ENCODE measurements around the gene PALD1. TPM values are rescaled to one million over a fixed set of nuclear protein-coding genes. Genes with fewer than 3 reads are reported as not detected.
A peak's percentile ranks its signal among the peaks of the same experiment; 100 is the strongest.

PALD1 gene
- total RNA-seq, 2 experiments from 2014 or later = 0.36 to 0.44 TPM

GRCh38 chr10:70456164-70456563, 22.4 kb upstream of the PALD1 start:
- H3K27ac ChIP-seq (ENCODE audit: low read depth in 1 of 2, low read length in 2 of 2) = no peak overlapping the region
- DNase-seq (no peak), ATAC-seq (ENCODE audit: poor library complexity) (no peak)
- CTCF ChIA-PET = no interaction called here
- no peaks in the 10 kb centered on the region for H3K9me3 Mint-ChIP-seq
- H3K27me3 Mint-ChIP-seq = peaks cover 57% of the 10 kb centered on the region
- TF ChIP-seq CTCF (IDR thresholded peaks at IDR 0.05) = no peak
- H3K4me3 ChIP-seq (ENCODE audit: low read length) = no peak overlapping the region
- H3K36me3 Mint-ChIP-seq (ENCODE audit: low read depth) = no peaks in the 10 kb centered on the region
- H3K4me3 Mint-ChIP-seq = no peak overlapping the region
- POLR2A ChIA-PET = interaction anchor here (1.1 kb wide), 1 partner anchor 52 kb away, joined by 4 read pairs; the partner anchor contains the start of gene EIF4EBP2
- peaks cover 12% of the 10 kb centered on the region for H3K4me1 ChIP-seq (ENCODE audit: insufficient read depth, low read length)
- H3K27me3 ChIP-seq (ENCODE audit: control insufficient read depth in 1 of 2, insufficient read depth in 2 of 2, low read length in 2 of 2) = peaks cover 16 to 34% of the 10 kb centered on the region in 2 experiments
- intact Hi-C loops (cut with DNase I, micrococcal nuclease) = no loop called here
- H3K27ac Mint-ChIP-seq = no peak overlapping the region
- H3K9me3 ChIP-seq (ENCODE audit: control insufficient read depth in 1 of 2, insufficient read depth in 1 of 2, low read length in 2 of 2) = no peaks in the 10 kb centered on the region
- no peaks in the 10 kb centered on the region for H3K36me3 ChIP-seq (ENCODE audit: insufficient read depth, low read length)
- H3K4me1 Mint-ChIP-seq (ENCODE audit: low read depth) = peaks cover under 1% of the 10 kb centered on the region

GRCh38 chr10:70457759-70458305, 20.7 kb upstream of the PALD1 start:
- Histone ChIP-seq H3K27me3 (ENCODE audit: control insufficient read depth in 1 of 2, insufficient read depth in 2 of 2, low read length in 2 of 2) (peaks cover 16 to 34% of the 10 kb centered on the region in 2 experiments), H3K36me3 (ENCODE audit: insufficient read depth, low read length) (no peaks in the 10 kb centered on the region), H3K4me3 (ENCODE audit: low read length) (no peak overlapping the region), H3K27ac (ENCODE audit: low read depth in 1 of 2, low read length in 2 of 2) (no peak overlapping the region), H3K4me1 (ENCODE audit: insufficient read depth, low read length) (peaks cover 12% of the 10 kb centered on the region), H3K9me3 (ENCODE audit: control insufficient read depth in 1 of 2, insufficient read depth in 1 of 2, low read length in 2 of 2) (no peaks in the 10 kb centered on the region)
- peaks cover 61% of the 10 kb centered on the region for H3K27me3 Mint-ChIP-seq
- H3K27ac Mint-ChIP-seq = no peak overlapping the region
- TF ChIP-seq CTCF (IDR thresholded peaks at IDR 0.05) = no peak
- H3K4me1 Mint-ChIP-seq (ENCODE audit: low read depth) = peaks cover 4% of the 10 kb centered on the region
- no peaks in the 10 kb centered on the region for H3K9me3 Mint-ChIP-seq
- no peaks in the 10 kb centered on the region for H3K36me3 Mint-ChIP-seq (ENCODE audit: low read depth)
- ATAC-seq (ENCODE audit: poor library complexity) = no peak
- intact Hi-C loops (cut with DNase I, micrococcal nuclease) = no loop called here
- CTCF ChIA-PET = no interaction called here
- no peak overlapping the region for H3K4me3 Mint-ChIP-seq
- no peak for DNase-seq
- POLR2A ChIA-PET = no interaction called here

GRCh38 chr10:70458329-70459060, 20.1 kb upstream of the PALD1 start:
- no peak overlapping the region for H3K4me3 ChIP-seq (ENCODE audit: low read length)
- H3K36me3 ChIP-seq (ENCODE audit: insufficient read depth, low read length) = no peaks in the 10 kb centered on the region
- H3K9me3 Mint-ChIP-seq = no peaks in the 10 kb centered on the region
- peaks cover 16 to 34% of the 10 kb centered on the region in 2 experiments for H3K27me3 ChIP-seq (ENCODE audit: control insufficient read depth in 1 of 2, insufficient read depth in 2 of 2, low read length in 2 of 2)
- POLR2A ChIA-PET = no interaction called here
- intact Hi-C loops (cut with DNase I, micrococcal nuclease) = no loop called here
- CTCF ChIA-PET = no interaction called here
- no peak overlapping the region for H3K27ac ChIP-seq (ENCODE audit: low read depth in 1 of 2, low read length in 2 of 2)
- peak overlapping the region; percentile 45 for H3K4me3 Mint-ChIP-seq
- no peak for TF ChIP-seq CTCF (IDR thresholded peaks at IDR 0.05)
- H3K4me1 Mint-ChIP-seq (ENCODE audit: low read depth) = peaks cover 4% of the 10 kb centered on the region
- no peak overlapping the region for H3K27ac Mint-ChIP-seq
- H3K36me3 Mint-ChIP-seq (ENCODE audit: low read depth) = no peaks in the 10 kb centered on the region
- peaks cover 59% of the 10 kb centered on the region for H3K27me3 Mint-ChIP-seq
- DNase-seq (peak in 5 of 14 experiments; percentile 18 to 58 (median 43)), ATAC-seq (ENCODE audit: poor library complexity) (peak; percentile 50)
- H3K4me1 ChIP-seq (ENCODE audit: insufficient read depth, low read length) = peaks cover 12% of the 10 kb centered on the region
- H3K9me3 ChIP-seq (ENCODE audit: control insufficient read depth in 1 of 2, insufficient read depth in 1 of 2, low read length in 2 of 2) = no peaks in the 10 kb centered on the region

All from CD4-positive, alpha-beta T cell (primary cell).